Astrocyte of the spinal cord (primary cell): ENCODE data around the gene KCNJ6.

ENCODE experiments used
- DNase-seq: peaks from one replicate; pipeline ENCODE4 v3.0.0; 2011; ENCODE audit warnings: low read depth, low spot score
- H3K4me3 ChIP-seq: 2 replicates; pipeline ENCODE4 v1.5.1; 2011; ENCODE audit warnings: low read depth, mild to moderate bottlenecking, low read length, moderate library complexity
- CTCF ChIP-seq: IDR thresholded peaks from 2 replicates; pipeline ENCODE4 v1.5.1; 2012; ENCODE audit warnings: low read depth, mild to moderate bottlenecking, low read length, inconsistent platforms
- in situ Hi-C: cut with HindIII; loops from 2 replicates; pipeline ENCODE4 v1.10.0; 2017; ENCODE audit warnings: low sequenced_read_pairs

KCNJ6 gene

GRCh38 chr21:37909936-37910335 is 6.3 kb downstream of the KCNJ6 start:
- DNase-seq, result no peak
- no peak for TF ChIP-seq CTCF
- in situ Hi-C loops, result no loop called here
- H3K4me3 ChIP-seq, result no peak overlapping the region

- H3K4me3 ChIP-seq, result no peak overlapping the region
- in situ Hi-C loops, result no loop called here
- TF ChIP-seq CTCF, result no peak
- DNase-seq, result no peak
These were observed 7.6 kb downstream of the KCNJ6 start for GRCh38 chr21:37908691-37909090.

GRCh38 chr21:37907076-37907475 is 9.2 kb downstream of the KCNJ6 start:
- DNase-seq, result no peak
- in situ Hi-C loops, result no loop called here
- H3K4me3 ChIP-seq, result no peak overlapping the region
- no peak for TF ChIP-seq CTCF

GRCh38 chr21:37905291-37905690 is 11.0 kb downstream of the KCNJ6 start:
- DNase-seq, result no peak
- TF ChIP-seq CTCF, result no peak
- in situ Hi-C loops, result no loop called here
- H3K4me3 ChIP-seq, result no peak overlapping the region

- no peak for TF ChIP-seq CTCF
These were observed 11.4 kb downstream of the KCNJ6 start for GRCh38 chr21:37904856-37905255.

GRCh38 chr21:37903396-37903795 is 12.9 kb downstream of the KCNJ6 start:
- no peak overlapping the region for H3K4me3 ChIP-seq
- DNase-seq, result no peak
- no peak for TF ChIP-seq CTCF
- in situ Hi-C loops, result no loop called here

More at GRCh38 chr21:37904856-37905255, 11.4 kb downstream of the KCNJ6 start:
- H3K4me3 ChIP-seq, result no peak overlapping the region
- in situ Hi-C loops, result no loop called here
- DNase-seq, result no peak

GRCh38 chr21:37899146-37899545 is 17.1 kb downstream of the KCNJ6 start:
- in situ Hi-C loops, result no loop called here
- no peak for DNase-seq
- H3K4me3 ChIP-seq, result no peak overlapping the region
- no peak for TF ChIP-seq CTCF
